Subcutaneous adipose tissue (tissue), 4 donors: ENCODE data around the gene NIT1. TPM values are rescaled to one million over a fixed set of nuclear protein-coding genes. Genes with fewer than 3 reads are reported as not detected.

ENCODE experiments used
- CTCF ChIP-seq: fragments of 450-650 bp; IDR thresholded peaks from one replicate; pipeline ENCODE4 v1.5.1; 2016; ENCODE audit warnings: low read depth, mild to moderate bottlenecking, control low read depth, antibody characterized with exemption, moderate library complexity
- total RNA-seq, 4 donors: library from RNA; depleted of rRNA; stranded (reverse); fragments of >200 nt; gene quantifications; one replicate each; pipeline ENCODE4 v1.1.0, GENCODE V29; 2016

The NIT1 gene
- total RNA-seq, 4 donors from 2014 or later: 20.4 to 41.1 (median 35.3) TPM

DNA sequence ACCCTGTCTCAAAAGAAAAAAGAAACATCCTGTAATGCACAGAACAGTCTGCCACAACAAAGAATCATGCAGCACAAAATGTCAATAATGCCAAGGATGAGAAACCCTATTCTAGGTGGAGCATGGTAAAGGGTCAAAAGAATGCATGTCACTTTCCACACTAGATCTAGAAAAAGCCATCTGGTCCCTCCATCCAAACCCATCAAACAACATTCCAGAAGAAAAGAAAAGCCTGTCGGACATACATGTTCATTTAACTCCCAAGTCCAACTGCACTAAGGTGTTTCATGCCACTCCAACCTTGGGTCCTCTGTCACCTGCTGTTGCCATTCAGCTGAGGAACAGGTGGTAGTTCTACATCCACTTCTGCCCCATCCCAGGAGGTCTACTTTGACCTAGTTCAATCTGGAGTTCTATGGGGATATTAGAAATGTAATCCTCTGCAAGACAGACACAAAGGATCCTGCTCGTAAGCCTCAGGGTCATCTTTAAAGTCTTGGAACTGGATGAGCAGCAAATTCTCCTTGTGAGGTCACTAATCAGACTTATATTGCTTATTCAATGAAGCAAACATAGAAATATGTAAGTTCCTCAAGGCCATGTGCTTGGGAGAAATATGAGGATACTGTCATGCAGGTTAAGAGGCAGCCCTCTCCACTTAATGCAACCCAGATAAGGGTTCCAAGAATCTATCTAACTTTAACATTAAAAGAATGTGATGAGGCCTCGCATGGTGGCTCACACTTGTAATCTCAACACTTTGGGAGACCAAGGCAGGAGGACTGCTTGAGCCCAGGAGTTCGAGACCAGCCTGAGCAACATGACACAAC, 10.9 kb downstream of the NIT1 start:
- no peak for TF ChIP-seq CTCF

DNA sequence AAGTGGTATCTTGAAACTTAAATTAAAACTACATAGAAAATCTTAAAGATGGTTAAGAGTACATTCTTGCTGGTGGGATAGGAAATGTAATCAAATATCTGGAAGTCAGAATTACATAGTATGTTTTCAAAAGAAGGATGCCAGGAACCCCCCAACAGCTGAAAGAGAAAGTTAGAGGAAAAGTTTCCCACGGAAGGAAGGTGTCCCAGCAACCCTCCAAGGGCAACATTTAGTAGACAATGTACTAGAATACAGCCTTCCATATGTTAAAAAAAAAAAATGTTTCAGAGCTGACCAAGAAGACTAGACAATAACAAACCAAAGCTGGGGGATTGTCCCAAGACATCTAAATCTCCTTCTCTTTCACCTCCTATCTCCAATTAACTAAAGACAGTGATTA, 12.4 kb downstream of the NIT1 start:
- TF ChIP-seq CTCF: no peak

- TF ChIP-seq CTCF: no peak
Measured at GRCh38 chr1:161131523-161132409, 13.9 kb downstream of the NIT1 start.

GRCh38 chr1:161132410-161133219, 14.7 kb downstream of the NIT1 start, which contains the start of gene DEDD:
Gene DEDD (minus strand): TSS chr1:161132667. CDS start chr1:161124462, 8,205 bp downstream.
- no peak for TF ChIP-seq CTCF

GRCh38 chr1:161133220-161133740, 15.4 kb downstream of the NIT1 start:
- no peak for TF ChIP-seq CTCF

DNA sequence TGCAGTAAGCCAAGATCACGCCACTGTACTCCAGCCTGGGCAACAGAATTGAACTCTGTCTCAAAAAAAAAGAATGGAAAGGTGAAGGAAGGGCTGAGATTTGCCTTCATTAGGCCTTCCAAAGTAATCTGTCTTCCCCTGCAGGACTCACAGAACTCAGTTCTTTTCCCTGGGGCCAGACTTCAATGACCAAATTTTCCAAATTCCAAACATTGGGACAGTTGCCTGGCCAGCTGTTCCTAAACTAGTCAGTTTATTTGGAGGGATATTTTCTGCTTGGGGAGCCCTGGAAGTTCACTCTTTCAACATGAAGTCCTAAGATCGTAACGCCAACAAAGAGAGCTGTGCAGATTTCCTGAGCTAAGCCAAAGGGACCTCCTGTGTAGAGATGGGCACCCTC, 20.0 kb downstream of the NIT1 start:
- TF ChIP-seq CTCF: no peak
